GM18498 (cell line): Measurements from ENCODE around the gene CHMP1A.
"Not testable (repeated sequence)": the region's sequence is repeated elsewhere in the genome, so short reads cannot be mapped to it uniquely, and the experiment has no call there.

ENCODE experiments used
- ATAC-seq: cut with Tn5 transposase; IDR thresholded peaks from one replicate; pipeline ENCODE4 v1.9.1; 2021; ENCODE audit warnings: mild to moderate bottlenecking, moderate library complexity; ENCODE audit not compliant: unreplicated experiment

Gene CHMP1A

DNA sequence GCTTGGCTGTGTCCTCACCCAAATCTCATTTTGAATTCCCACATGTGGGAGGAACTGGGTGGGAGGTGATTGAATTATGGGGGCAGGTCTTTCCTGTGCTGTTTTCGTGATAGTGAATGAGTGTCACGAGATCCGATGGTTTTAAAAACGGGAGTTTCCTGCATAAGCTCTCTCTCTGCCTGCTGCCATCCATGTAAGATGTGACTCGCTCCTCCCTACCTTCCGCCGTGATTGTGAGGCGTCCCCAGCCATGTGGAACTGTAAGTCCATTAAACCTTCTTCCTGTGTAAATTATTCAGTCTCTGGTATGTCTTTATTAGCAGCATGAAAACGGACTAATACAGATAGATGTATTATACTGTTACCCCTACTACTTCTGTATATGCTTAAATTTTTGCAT is 3.7 kb upstream of the CHMP1A start:
- ATAC-seq, result no peak

- ATAC-seq, result no peak
Measured at GRCh38 chr16:89660146-89660545, 2.6 kb upstream of the CHMP1A start.

DNA sequence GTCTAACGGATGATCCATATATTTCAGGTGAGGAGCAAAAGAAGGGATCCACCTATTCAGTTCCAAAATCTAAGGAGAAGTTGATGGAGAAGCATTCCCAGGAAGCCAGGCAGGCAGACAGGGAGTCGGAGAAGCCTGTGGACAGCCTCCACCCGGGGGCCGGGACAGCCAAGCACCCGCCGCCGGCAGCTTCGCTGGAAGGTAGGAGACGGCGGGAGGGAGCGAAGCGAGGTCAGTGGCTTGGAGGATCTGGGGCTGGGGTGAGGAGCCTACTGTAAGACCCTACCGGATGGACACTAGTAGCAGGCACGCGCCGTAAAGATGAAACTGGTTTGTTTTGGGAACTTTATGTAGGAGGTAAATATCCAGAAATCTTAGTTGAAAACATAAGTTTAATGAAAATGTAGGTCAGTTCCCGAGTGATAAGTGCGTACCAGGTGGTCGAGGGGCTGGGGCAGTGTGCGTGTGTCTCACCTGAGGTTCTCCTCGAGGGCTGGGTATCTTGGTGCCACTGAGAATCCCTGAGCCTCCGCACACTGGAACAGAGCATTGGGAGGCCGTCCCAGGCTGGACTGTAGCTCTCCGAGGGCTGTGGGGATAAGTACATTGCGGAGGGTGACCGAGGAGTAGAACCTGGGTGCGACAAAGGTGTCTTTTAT is 842 bp upstream of the CHMP1A start:
- no peak for ATAC-seq

DNA sequence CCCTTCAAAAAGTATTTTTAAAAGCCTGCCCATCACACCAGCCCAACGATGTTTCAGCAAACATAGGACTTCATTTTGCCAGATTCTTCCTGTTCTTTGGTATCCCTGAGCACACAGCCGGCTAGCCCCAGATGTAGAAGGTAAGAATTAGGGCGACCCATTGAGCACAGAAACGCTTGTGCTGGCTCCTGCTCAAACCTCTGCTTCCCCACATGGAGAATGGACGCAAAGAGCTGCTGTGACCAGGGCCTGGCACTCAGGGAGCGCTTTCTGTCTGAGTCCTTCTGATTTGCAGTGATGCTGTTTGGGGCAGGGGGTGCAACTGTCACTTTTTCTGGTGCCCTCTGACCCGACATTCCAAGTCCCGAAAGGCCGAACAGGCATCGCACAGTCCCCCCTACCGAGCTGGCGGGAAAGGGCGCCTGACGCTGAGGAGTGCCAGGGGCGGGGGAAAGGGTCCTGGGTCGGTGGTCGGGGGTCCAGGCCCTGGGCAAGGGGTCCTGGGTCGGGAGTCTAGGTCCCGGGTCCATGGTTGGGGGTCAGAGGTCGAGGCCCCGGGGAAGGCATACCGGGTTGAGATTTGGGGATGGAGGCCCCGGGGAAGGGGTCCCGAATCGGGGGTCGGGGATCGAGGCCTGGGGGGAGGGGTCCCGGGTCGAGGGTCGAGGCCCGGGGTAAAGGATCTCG is 930 bp downstream of the CHMP1A start:
- no peak for ATAC-seq

GRCh38 chr16:89655062-89655643 is 2.4 kb downstream of the CHMP1A start:
- ATAC-seq, result no peak

- no peak for ATAC-seq
Measured at GRCh38 chr16:89653656-89654295, 3.7 kb downstream of the CHMP1A start.

- no peak for ATAC-seq
Measured at GRCh38 chr16:89651584-89651983, 5.9 kb downstream of the CHMP1A start.

GRCh38 chr16:89646906-89647305 is 10.6 kb downstream of the CHMP1A start:
- ATAC-seq, result no peak

DNA sequence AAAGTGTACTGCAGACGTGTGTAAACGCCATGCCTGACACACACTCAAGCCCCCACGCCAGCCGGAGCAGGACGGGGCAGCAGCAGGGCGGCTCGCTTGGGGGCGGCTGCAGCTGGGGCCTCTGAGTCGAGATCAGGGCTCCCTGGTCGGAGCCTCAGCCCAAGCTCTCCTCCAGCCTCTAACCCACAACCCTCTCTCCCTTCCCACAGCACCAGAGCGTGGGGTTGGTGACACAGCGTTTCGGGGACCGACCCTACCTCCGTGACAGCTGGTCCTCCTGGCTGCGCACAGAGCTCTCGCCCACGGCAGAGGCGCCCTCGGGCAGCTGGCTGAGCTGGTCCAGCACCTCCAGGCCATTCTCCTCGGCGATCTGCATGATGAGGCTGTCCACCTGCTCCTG is 11.2 kb downstream of the CHMP1A start:
- ATAC-seq, result no peak

DNA sequence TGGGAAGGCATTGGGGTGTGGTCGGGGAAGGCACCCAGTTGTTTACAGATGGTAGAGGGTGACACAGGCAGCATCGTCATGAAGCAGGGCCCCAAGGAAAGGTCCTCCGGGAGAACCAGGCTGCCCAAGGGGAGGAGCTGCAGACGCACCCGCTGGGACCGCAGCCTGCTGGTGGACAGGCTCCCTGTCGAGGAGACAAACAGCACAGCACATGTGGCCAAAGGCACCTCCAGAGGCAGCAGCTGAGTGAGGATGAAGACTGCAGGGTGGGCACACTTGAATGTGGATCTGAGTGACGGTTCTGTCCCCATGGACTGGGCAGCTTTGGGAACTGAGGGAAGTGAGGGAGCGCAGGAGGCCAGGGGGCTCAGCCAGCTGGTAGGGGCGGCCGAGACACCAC is 12.4 kb downstream of the CHMP1A start:
- no peak for ATAC-seq

GRCh38 chr16:89643769-89644300 is 13.7 kb downstream of the CHMP1A start:
- no peak for ATAC-seq

- ATAC-seq, result no peak
Measured at GRCh38 chr16:89642574-89642973, 14.9 kb downstream of the CHMP1A start.

- ATAC-seq, result no peak
Measured at GRCh38 chr16:89641458-89642119, 15.9 kb downstream of the CHMP1A start.

DNA sequence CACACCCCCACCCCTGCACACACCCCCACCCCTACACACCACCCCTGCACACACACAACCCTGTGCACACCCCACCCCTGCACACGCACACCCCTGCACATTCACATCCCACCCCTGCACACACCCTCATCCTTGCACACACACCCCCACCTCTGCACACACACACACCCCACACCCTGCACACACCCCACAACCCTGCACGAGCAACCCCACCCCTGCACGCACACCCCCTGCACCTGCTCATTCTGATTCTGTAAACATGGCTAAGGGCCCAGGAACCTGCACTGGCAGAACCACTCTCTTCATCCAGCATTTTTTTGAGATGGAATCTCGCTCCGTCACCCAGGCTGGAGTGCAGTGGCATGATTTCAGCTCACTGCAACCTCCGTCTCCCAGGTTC is 18.1 kb downstream of the CHMP1A start:
- ATAC-seq, result no peak

DNA sequence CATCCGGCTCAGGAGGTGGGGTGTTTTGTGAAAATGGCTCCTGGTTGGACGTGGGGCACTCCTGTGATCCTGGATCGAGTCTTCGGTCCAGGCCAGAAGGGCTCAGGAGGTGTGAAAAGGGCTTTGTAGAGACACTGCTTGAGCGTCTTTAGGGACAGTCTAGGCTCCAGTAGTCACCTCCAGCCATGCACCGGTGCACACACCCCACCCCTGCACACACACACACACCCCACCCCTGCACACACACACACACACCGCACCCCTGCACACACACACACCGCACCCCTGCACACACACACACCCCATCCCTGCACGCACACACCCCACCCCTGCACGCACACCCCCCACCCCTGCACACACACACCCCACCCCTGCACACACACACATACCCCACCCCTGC is 19.1 kb downstream of the CHMP1A start:
- no peak for ATAC-seq

DNA sequence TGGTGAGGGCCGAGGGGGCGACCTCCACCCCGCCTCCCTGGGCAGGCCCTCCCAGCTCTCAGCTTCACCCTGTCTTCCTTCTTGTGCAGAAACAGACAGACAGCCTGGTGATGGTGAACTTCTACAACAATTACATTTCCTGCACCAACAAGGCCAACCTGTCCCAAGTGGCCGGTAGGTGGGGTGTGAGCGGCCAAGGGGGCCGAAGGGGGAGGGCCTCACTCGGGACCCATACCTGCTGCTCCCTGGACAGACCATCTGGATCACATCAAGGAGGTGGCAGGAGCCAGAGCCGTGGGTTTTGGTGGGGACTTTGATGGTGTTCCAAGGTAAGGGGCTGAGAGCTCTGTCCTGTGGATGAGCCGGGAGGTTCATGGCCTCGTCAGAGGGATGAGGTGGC is 20.1 kb downstream of the CHMP1A start:
- no peak for ATAC-seq

- no peak for ATAC-seq
Measured at GRCh38 chr16:89636663-89637062, 20.8 kb downstream of the CHMP1A start.

- ATAC-seq, result not testable (repeated sequence)
Measured at GRCh38 chr16:89634463-89635385, 22.8 kb downstream of the CHMP1A start.

DNA sequence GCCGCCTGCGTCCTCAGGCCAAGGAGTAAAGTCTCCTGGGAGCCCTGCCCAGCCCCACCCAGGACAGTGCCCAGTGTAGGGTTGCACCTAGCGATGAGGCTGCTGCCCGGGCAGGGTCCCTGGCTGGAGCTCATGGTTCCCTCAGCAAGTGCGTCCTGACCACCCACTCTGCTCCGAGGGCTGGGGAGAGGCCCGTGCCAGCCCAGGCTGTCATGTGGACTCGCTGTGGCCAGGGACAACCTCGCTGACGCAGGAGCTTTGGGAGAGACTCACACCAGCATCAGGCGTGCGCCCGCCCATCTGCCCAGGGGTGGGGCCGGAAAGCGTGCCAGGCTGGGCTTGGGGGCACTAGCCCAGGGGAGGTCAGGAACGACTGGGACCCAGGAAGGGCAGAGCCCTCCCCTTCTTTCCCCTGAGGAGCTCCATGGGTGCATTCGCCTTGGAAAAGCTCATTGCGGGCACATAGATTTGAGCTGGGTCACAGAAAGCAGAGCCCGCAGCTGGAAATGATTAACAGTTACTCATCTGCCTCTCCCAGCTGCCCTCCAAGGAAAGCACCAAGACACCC is 24.4 kb downstream of the CHMP1A start:
- no peak for ATAC-seq
